Hematopoietic multipotent progenitor cell treated with erythropoietin and hydrocortisone succinate and interleukin-3 and kit ligand, for 15 days (in vitro differentiated cells): Measurements from ENCODE around the gene STAT3.
"Not testable (repeated sequence)": the region's sequence is repeated elsewhere in the genome, so short reads cannot be mapped to it uniquely, and the experiment has no call there.

Experiments
- DNase-seq: peaks from one replicate; pipeline ENCODE4 v3.0.0-alpha.2; 2015; ENCODE audit warnings: low spot score

The STAT3 gene

DNA sequence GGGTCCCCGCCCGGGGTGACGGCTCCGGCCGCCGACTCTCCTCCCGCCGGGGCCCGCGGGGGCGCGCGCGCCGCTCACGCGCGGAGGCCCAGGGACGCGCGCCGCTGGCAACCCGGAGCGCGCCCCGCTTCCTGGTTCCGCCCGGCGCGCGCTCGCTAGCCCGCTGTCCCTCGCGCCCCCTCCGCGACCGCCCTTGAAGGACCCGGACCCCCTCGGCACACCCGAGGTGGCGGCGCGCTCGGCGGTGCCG, 112.0 kb downstream of the STAT3 start, which contains the start of gene STAT5B:
TSS of gene STAT5B (minus strand) at position 33 of the 250 bp plus-strand sequence. CDS start 44,264 bp downstream, outside the sequence.
- DNase-seq: peak; percentile 78

DNA sequence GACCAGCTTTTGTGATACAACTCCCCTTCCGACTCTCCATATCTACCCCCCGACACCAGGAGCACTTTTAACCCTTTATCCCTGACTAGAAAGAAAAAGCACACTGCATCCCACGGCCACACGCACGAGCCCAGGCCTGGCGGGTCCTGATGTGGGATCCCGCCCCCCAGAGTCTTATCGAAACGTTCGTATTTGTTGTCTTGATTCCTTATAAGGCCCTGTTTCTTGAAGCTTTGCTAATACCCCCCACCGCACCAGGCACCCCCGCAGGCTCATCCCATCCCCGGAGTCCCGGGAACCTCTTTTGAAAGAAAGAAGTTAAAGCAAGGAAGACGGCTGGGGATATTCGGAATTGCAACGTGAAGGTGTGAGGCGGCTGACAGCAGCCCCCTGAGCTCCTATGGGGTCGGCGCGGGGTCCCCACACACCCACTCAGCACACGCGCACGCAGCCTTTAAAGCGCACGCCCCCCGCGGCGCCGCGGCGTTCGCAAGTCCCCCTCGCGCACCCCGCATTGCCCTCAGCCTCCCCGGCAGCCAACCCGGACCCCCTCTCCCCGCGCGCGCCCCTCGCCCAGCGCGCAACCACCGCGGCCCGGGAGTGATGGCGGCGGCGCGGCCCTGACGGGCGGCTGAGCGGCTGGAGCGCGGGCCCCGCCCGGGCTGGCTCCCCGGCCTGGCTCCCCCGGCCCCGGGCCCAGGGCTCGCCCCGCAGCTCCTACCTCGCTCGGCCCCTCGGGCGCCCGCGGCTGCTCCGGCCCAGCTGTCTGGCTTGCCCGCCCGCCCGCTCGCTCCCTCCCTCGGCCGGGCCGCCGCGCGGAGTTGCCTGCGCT, 112.5 kb downstream of the STAT3 start:
- peak; percentile 51 for DNase-seq

- DNase-seq: no peak
Measured at GRCh38 chr17:42274812-42275526, 113.3 kb downstream of the STAT3 start.

- DNase-seq: no peak
Measured at GRCh38 chr17:42274253-42274542, 114.0 kb downstream of the STAT3 start.

GRCh38 chr17:42273474-42274252, 114.6 kb downstream of the STAT3 start:
- DNase-seq: no peak

- DNase-seq: no peak
Measured at GRCh38 chr17:42272162-42272907, 115.9 kb downstream of the STAT3 start.

DNA sequence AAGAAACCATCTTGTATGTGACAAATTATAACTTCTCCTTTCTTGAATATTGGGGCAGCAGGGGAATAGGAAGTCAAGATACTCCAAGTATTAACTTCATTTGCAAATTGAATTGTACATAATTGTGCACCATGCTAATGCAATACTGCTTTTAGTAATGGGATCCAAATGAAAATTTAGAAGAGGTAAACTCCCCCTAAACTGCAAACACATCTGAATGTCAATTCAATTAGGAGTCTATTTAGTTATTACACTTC, 116.5 kb downstream of the STAT3 start:
- no peak for DNase-seq

- DNase-seq: no peak
Measured at GRCh38 chr17:42271006-42271778, 117.0 kb downstream of the STAT3 start.

- DNase-seq: no peak
Measured at GRCh38 chr17:42270596-42270995, 117.6 kb downstream of the STAT3 start.

DNA sequence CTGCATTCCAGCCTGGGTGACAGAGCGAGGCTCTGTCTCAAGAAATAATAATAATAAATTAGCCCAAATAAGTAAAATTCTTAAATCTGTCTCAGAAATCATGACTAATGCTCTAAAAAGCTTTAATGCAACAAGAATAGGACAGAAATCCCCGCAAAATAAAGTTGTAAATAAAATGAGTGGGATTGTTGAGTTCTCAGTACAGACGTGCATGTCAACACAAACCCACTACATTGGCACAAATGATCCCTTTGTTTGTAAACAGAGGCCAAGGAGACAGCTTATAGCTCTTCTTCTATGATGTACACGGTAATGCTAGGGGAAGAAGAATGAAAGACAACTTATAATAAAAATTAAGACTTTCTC, 118.1 kb downstream of the STAT3 start:
- no peak for DNase-seq

GRCh38 chr17:42268236-42268635, 120.0 kb downstream of the STAT3 start:
- DNase-seq: peak; percentile 28

DNA sequence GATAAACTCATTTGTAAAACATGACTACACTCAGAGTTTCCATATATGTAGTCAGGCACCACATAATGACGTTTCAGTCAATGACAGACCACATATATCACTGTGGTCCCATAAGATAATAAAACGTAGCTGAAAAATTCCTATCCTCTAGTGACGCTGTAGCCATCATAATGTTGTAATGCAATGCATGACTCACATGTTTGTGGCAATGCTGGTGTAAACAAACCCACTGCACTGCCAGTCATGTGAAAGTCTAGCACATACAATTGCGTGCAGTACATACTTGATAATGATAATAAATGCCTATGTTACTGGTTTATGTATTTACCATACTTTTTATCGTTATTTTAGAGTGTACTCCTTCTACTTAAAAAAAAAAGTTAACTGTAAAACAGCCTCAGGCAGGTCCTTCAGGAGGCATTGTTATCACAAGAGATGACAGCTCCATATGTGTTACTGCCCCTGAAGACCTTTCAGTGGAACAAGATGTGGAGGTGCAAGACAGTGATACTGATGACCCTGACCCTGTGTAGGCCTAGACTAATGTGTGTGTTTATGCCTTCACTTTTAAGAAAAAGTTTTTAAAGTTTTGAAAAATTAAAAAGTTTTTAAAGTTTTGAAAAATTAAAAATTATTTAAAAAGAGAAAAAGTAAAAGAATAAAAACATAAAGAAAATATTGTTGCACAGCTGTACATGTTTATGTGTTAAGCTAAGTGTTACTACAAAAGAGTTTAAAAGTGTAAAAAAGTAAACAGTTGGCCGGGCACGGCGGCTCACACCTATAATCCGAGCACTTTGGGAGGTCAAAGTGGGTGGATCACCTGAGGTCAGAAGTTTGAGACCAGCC, 121.1 kb downstream of the STAT3 start:
- peak; percentile 92 for DNase-seq

GRCh38 chr17:42266462-42266861, 121.8 kb downstream of the STAT3 start:
- DNase-seq: no peak

- DNase-seq: not testable (repeated sequence)
Measured at GRCh38 chr17:42264366-42264765, 123.9 kb downstream of the STAT3 start.
